Activated CD4-positive, alpha-beta T cell treated with anti-CD3 and anti-CD28 coated beads for 48 hours (primary cell): ENCODE data around the gene KLHL20.
"Not testable (repeated sequence)": the region's sequence is repeated elsewhere in the genome, so short reads cannot be mapped to it uniquely, and the experiment has no call there.

Experiments used
- DNase-seq: peaks from one replicate; pipeline ENCODE4 v3.0.0-alpha.2; 2020

Gene KLHL20

GRCh38 chr1:173758110-173758509 lies 43.3 kb downstream of the KLHL20 start:
- no peak for DNase-seq

GRCh38 chr1:173758980-173759379 lies 44.2 kb downstream of the KLHL20 start:
- no peak for DNase-seq

- not testable (repeated sequence) for DNase-seq
Observed at GRCh38 chr1:173764331-173764730, 49.5 kb downstream of the KLHL20 start.

GRCh38 chr1:173768206-173768605 lies 53.4 kb downstream of the KLHL20 start:
- no peak for DNase-seq

- no peak for DNase-seq
Observed at GRCh38 chr1:173768827-173769226, 54.0 kb downstream of the KLHL20 start.

- DNase-seq = peak; percentile 22
Observed at GRCh38 chr1:173770330-173770729, 55.5 kb downstream of the KLHL20 start.

GRCh38 chr1:173771560-173771959 lies 56.8 kb downstream of the KLHL20 start:
- no peak for DNase-seq

- DNase-seq = no peak
Observed at GRCh38 chr1:173775578-173776226, 60.9 kb downstream of the KLHL20 start.

GRCh38 chr1:173779936-173780335 lies 65.2 kb downstream of the KLHL20 start:
- no peak for DNase-seq

- DNase-seq = no peak
Observed at GRCh38 chr1:173784997-173785396, 70.2 kb downstream of the KLHL20 start.

GRCh38 chr1:173789841-173790240 lies 75.1 kb downstream of the KLHL20 start:
- DNase-seq = no peak

GRCh38 chr1:173798078-173798477 lies 83.3 kb downstream of the KLHL20 start:
- no peak for DNase-seq

GRCh38 chr1:173799995-173800394 lies 85.2 kb downstream of the KLHL20 start:
- not testable (repeated sequence) for DNase-seq

GRCh38 chr1:173802961-173803360 lies 88.2 kb downstream of the KLHL20 start:
- DNase-seq = no peak

- not testable (repeated sequence) for DNase-seq
Observed at GRCh38 chr1:173813654-173814053, 98.9 kb downstream of the KLHL20 start.

GRCh38 chr1:173818459-173818858 lies 103.7 kb downstream of the KLHL20 start:
- no peak for DNase-seq

GRCh38 chr1:173821680-173822079 lies 106.9 kb downstream of the KLHL20 start:
- DNase-seq = no peak

- no peak for DNase-seq
Observed at GRCh38 chr1:173823781-173824314, 109.1 kb downstream of the KLHL20 start.

GRCh38 chr1:173824315-173825081 lies 109.7 kb downstream of the KLHL20 start, which contains the start of the genes CENPL and DARS2:
TSS of gene CENPL (minus strand) at chr1:173824883. CDS start at chr1:173811299, 13,584 bp downstream.
TSS of gene DARS2 (plus strand) at chr1:173824673. CDS start at chr1:173825230, 557 bp downstream.
- DNase-seq = peak; percentile 93

GRCh38 chr1:173827611-173828010 lies 112.8 kb downstream of the KLHL20 start:
- no peak for DNase-seq

GRCh38 chr1:173832748-173833147 lies 118.0 kb downstream of the KLHL20 start:
- no peak for DNase-seq
